ENCODE results near the gene GPR35.

Gene GPR35

GRCh38 chr2:240644859-240645301, 19.6 kb downstream of the GPR35 start:
- Histone ChIP-seq H3K4me1 (no peaks in the 10 kb centered on the region), H3K27me3 (ENCODE audit: control insufficient read depth, insufficient read depth, low read length) (no peaks in the 10 kb centered on the region), H2AFZ (no peak overlapping the region), H3K27ac (no peak overlapping the region), H3K36me3 (ENCODE audit: control insufficient read depth, insufficient read depth, low read length) (no peaks in the 10 kb centered on the region), H3K9ac (no peak overlapping the region), H3K4me2 (ENCODE audit: low read length) (no peak overlapping the region), H3K9me3 (ENCODE audit: control insufficient read depth, low read length) (no peaks in the 10 kb centered on the region), H3K4me3 (ENCODE audit: low read depth, low read length) (no peak overlapping the region), H3K79me2 (no peaks in the 10 kb centered on the region)
- no peak for TF ChIP-seq CTCF (IDR thresholded peaks at IDR 0.05)

- Histone ChIP-seq H2AFZ (no peak overlapping the region), H3K4me1 (no peaks in the 10 kb centered on the region), H3K9ac (no peak overlapping the region), H3K4me2 (ENCODE audit: low read length) (no peak overlapping the region), H3K27ac (no peak overlapping the region), H3K36me3 (ENCODE audit: control insufficient read depth, insufficient read depth, low read length) (no peaks in the 10 kb centered on the region), H3K4me3 (ENCODE audit: low read depth, low read length) (no peak overlapping the region), H3K27me3 (ENCODE audit: control insufficient read depth, insufficient read depth, low read length) (no peaks in the 10 kb centered on the region), H3K9me3 (ENCODE audit: control insufficient read depth, low read length) (no peaks in the 10 kb centered on the region), H3K79me2 (no peaks in the 10 kb centered on the region)
- TF ChIP-seq CTCF (IDR thresholded peaks at IDR 0.05) = no peak
These were observed 20.1 kb downstream of the GPR35 start for GRCh38 chr2:240645346-240645745.

DNA sequence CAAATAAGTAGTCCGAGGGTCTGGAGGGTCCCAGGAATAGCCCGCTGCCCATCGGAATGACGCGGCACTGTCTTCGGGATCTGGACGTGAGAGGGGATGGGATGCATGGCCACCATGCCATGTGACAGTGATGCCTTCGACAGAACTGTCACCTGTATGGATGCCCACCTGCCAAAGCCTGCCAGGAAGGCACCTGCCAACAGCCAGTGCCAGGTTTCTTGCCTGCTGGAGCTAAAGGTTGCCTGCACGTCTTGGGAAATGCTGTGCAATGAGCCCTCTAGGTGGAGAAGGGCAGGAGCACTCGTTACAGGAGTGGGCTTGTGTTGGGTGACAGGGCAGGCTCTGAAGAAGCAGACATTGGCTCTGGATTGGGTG, 20.5 kb downstream of the GPR35 start:
- Histone ChIP-seq H3K79me2 (no peaks in the 10 kb centered on the region), H3K27me3 (ENCODE audit: control insufficient read depth, insufficient read depth, low read length) (no peaks in the 10 kb centered on the region), H3K4me2 (ENCODE audit: low read length) (no peak overlapping the region), H3K9me3 (ENCODE audit: control insufficient read depth, low read length) (no peaks in the 10 kb centered on the region), H3K27ac (no peak overlapping the region), H3K9ac (no peak overlapping the region), H2AFZ (no peak overlapping the region), H3K4me3 (ENCODE audit: low read depth, low read length) (no peak overlapping the region), H3K36me3 (ENCODE audit: control insufficient read depth, insufficient read depth, low read length) (no peaks in the 10 kb centered on the region), H3K4me1 (no peaks in the 10 kb centered on the region)
- TF ChIP-seq CTCF (IDR thresholded peaks at IDR 0.05) = no peak

GRCh38 chr2:240646176-240646899, 21.1 kb downstream of the GPR35 start:
- no peaks in the 10 kb centered on the region for H3K27me3 ChIP-seq (ENCODE audit: control insufficient read depth, insufficient read depth, low read length)
- no peak for TF ChIP-seq CTCF (IDR thresholded peaks at IDR 0.05)
- no peak overlapping the region for H3K27ac ChIP-seq
- no peaks in the 10 kb centered on the region for H3K4me1 ChIP-seq
- H3K36me3 ChIP-seq (ENCODE audit: control insufficient read depth, insufficient read depth, low read length) = no peaks in the 10 kb centered on the region
- no peaks in the 10 kb centered on the region for H3K79me2 ChIP-seq
- H3K9me3 ChIP-seq (ENCODE audit: control insufficient read depth, low read length) = no peaks in the 10 kb centered on the region
- H2AFZ ChIP-seq = no peak overlapping the region
- no peak overlapping the region for H3K9ac ChIP-seq
- H3K4me2 ChIP-seq (ENCODE audit: low read length) = no peak overlapping the region
- no peak overlapping the region for H3K4me3 ChIP-seq (ENCODE audit: low read depth, low read length)

DNA sequence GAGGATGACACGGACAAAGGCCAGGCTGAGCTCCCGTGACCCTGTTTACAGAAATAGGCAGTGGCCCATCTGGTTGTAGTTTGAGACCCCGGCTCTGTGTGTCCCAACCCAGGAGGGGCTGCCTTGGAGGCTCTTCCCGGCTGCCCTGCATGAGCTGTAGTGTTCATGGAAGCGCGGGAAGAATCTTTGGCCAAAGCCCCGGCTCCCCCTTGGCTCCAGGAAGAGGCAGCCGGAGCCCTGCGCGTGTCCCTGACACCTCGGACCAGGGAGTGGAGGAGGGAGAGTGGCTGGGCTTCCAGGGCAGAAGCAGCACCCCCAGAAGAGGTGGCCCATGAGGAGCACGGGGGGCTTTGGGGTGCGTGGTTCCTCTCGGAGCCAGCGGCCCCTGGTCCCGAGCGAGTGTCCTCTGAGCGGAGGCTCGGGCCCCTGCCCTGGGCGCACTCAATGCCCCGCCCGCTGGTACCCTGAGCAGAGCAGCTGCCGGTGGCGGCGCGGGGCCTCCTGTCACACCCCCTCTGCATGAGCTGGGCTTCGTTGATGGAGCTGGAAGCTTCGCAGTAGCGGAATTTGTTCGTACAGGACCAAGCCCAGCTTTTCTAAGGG, 21.7 kb downstream of the GPR35 start:
- H3K4me3 ChIP-seq (ENCODE audit: low read depth, low read length) = no peak overlapping the region
- H3K27me3 ChIP-seq (ENCODE audit: control insufficient read depth, insufficient read depth, low read length) = no peaks in the 10 kb centered on the region
- no peak overlapping the region for H3K9ac ChIP-seq
- no peak for TF ChIP-seq CTCF (IDR thresholded peaks at IDR 0.05)
- H3K9me3 ChIP-seq (ENCODE audit: control insufficient read depth, low read length) = no peaks in the 10 kb centered on the region
- no peak overlapping the region for H3K4me2 ChIP-seq (ENCODE audit: low read length)
- H3K4me1 ChIP-seq = no peaks in the 10 kb centered on the region
- no peak overlapping the region for H3K27ac ChIP-seq
- no peaks in the 10 kb centered on the region for H3K79me2 ChIP-seq
- H3K36me3 ChIP-seq (ENCODE audit: control insufficient read depth, insufficient read depth, low read length) = no peaks in the 10 kb centered on the region
- no peak overlapping the region for H2AFZ ChIP-seq

Data from parathyroid adenoma (tissue), 2 donors.